HEK293 (cell line): ENCODE data around the gene METTL1.

Experiments
- CTCF ChIA-PET: fragments of 350-600 bp; formaldehyde crosslinking; extraction: SDS; loops from one replicate; lab custom pipeline; 2021; ENCODE audit warnings: antibody characterized with exemption; lab: Yijun Ruan, JAX
- POLR2A ChIA-PET: fragments of 300-600 bp; formaldehyde crosslinking; extraction: SDS; loops from one replicate; lab custom pipeline; 2020; ENCODE audit warnings: antibody characterized with exemption, inconsistent platforms; lab: Yijun Ruan, JAX
- H3K27ac ChIP-seq: fragments of 200-500 bp; sonication (Bioruptor generic); 2 replicates; pipeline ENCODE4 v1.5.1; 2014; ENCODE audit warnings: low read depth, low read length, control low read depth, inconsistent platforms; ENCODE audit errors: extremely low read depth
- H3K36me3 ChIP-seq, 2 experiments: fragments of 200-500 bp in 1 of 2; sonication (Bioruptor generic) in 1 of 2; 1 replicate in 1 of 2; 2 replicates in 1 of 2; pipeline ENCODE4 v1.5.1; 2014 to 2017; ENCODE audit warnings: inconsistent platforms in 2 of 2, low read length in 2 of 2; ENCODE audit not compliant: control insufficient read depth in 2 of 2, insufficient read depth in 1 of 2
- H3K4me1 ChIP-seq: fragments of 200-500 bp; sonication (Bioruptor generic); 2 replicates; pipeline ENCODE4 v1.5.1; 2014; ENCODE audit warnings: mild to moderate bottlenecking, low read length, inconsistent platforms; ENCODE audit not compliant: control insufficient read depth, insufficient read depth
- H3K4me3 ChIP-seq: 2 replicates; pipeline ENCODE4 v1.5.1; 2011; ENCODE audit warnings: low read depth, mild to moderate bottlenecking, control low read depth, low read length, moderate library complexity
- H3K9me3 ChIP-seq: fragments of 200-500 bp; sonication (Bioruptor generic); 2 replicates; pipeline ENCODE4 v1.5.1; 2014; ENCODE audit warnings: low read depth, low read length, inconsistent platforms; ENCODE audit not compliant: control insufficient read depth, insufficient read depth
- GLIS1 ChIP-seq: fragments of 450-650 bp; formaldehyde crosslinking; IDR thresholded peaks from 2 replicates; pipeline ENCODE4 v1.5.1; 2016; ENCODE audit warnings: missing biosample characterization, missing genetic modification characterization
- GLIS2 ChIP-seq: fragments of 450-650 bp; formaldehyde crosslinking; IDR thresholded peaks from 2 replicates; pipeline ENCODE4 v1.5.1; 2016; ENCODE audit warnings: missing biosample characterization, missing genetic modification characterization
- IKZF3 ChIP-seq: fragments of 450-650 bp; IDR thresholded peaks from 2 replicates; pipeline ENCODE4 v1.5.0; 2018; ENCODE audit warnings: missing biosample characterization, mild to moderate bottlenecking, missing genetic modification characterization, moderate library complexity
- INSM2 ChIP-seq: fragments of 450-650 bp; formaldehyde crosslinking; IDR thresholded peaks from 2 replicates; pipeline ENCODE4 v1.5.1; 2016; ENCODE audit warnings: missing biosample characterization, missing genetic modification characterization
- MEIS1 ChIP-seq: sonication (generic); formaldehyde crosslinking; IDR thresholded peaks from 2 replicates; pipeline ENCODE4 v1.8.1; 2022; ENCODE audit warnings: missing genetic modification reagents, mild to moderate bottlenecking, borderline replicate concordance
- PBX3 ChIP-seq: sonication (generic); formaldehyde crosslinking; IDR thresholded peaks from 2 replicates; pipeline ENCODE4 v1.8.1; 2022; ENCODE audit warnings: mild to moderate bottlenecking, moderate library complexity, missing genetic modification reagents
- PRDM10 ChIP-seq: fragments of 450-650 bp; formaldehyde crosslinking; IDR thresholded peaks from 2 replicates; pipeline ENCODE4 v1.5.1; 2016; ENCODE audit warnings: missing biosample characterization, missing genetic modification characterization
- PRDM4 ChIP-seq: fragments of 450-650 bp; formaldehyde crosslinking; IDR thresholded peaks from 2 replicates; pipeline ENCODE4 v1.5.1; 2017; ENCODE audit warnings: missing biosample characterization, missing genetic modification characterization
- SP3 ChIP-seq: fragments of 450-650 bp; formaldehyde crosslinking; IDR thresholded peaks from 2 replicates; pipeline ENCODE4 v1.5.1; 2016; ENCODE audit warnings: missing biosample characterization, missing genetic modification characterization
- WT1 ChIP-seq: fragments of 450-650 bp; formaldehyde crosslinking; IDR thresholded peaks from 2 replicates; pipeline ENCODE4 v1.5.1; 2016; ENCODE audit warnings: missing biosample characterization, missing genetic modification characterization
- ZBTB20 ChIP-seq: fragments of 450-650 bp; formaldehyde crosslinking; IDR thresholded peaks from 2 replicates; pipeline ENCODE4 v1.5.1; 2016; ENCODE audit warnings: missing biosample characterization, missing genetic modification characterization
- ZFP69B ChIP-seq: fragments of 450-650 bp; formaldehyde crosslinking; IDR thresholded peaks from 2 replicates; pipeline ENCODE4 v1.5.1; 2016; ENCODE audit warnings: missing biosample characterization, missing genetic modification characterization
- ZIC2 ChIP-seq: fragments of 450-650 bp; formaldehyde crosslinking; IDR thresholded peaks from 2 replicates; pipeline ENCODE4 v1.5.1; 2016; ENCODE audit warnings: missing biosample characterization, missing genetic modification characterization
- ZNF2 ChIP-seq: fragments of 450-650 bp; formaldehyde crosslinking; IDR thresholded peaks from 2 replicates; pipeline ENCODE4 v1.5.1; 2016; ENCODE audit warnings: missing biosample characterization, missing genetic modification characterization
- ZNF23 ChIP-seq: fragments of 450-650 bp; formaldehyde crosslinking; IDR thresholded peaks from 2 replicates; pipeline ENCODE4 v1.5.1; 2016; ENCODE audit warnings: missing biosample characterization, missing genetic modification characterization, borderline replicate concordance
- ZNF324 ChIP-seq: fragments of 450-650 bp; formaldehyde crosslinking; IDR thresholded peaks from 2 replicates; pipeline ENCODE4 v1.5.1; 2016; ENCODE audit warnings: missing biosample characterization, missing genetic modification characterization
- ZNF341 ChIP-seq: fragments of 450-650 bp; formaldehyde crosslinking; IDR thresholded peaks from 2 replicates; pipeline ENCODE4; 2016; ENCODE audit warnings: low read depth, missing biosample characterization, missing genetic modification characterization
- ZNF362 ChIP-seq: fragments of 450-650 bp; formaldehyde crosslinking; IDR thresholded peaks from 2 replicates; pipeline ENCODE4 v1.5.1; 2016; ENCODE audit warnings: missing biosample characterization, missing genetic modification characterization
- ZNF433 ChIP-seq: fragments of 450-650 bp; formaldehyde crosslinking; IDR thresholded peaks from 2 replicates; pipeline ENCODE4 v1.5.1; 2016; ENCODE audit warnings: missing biosample characterization, missing genetic modification characterization, low read depth
- ZNF544 ChIP-seq: fragments of 450-650 bp; formaldehyde crosslinking; IDR thresholded peaks from 2 replicates; pipeline ENCODE4 v1.5.0; 2017; ENCODE audit warnings: missing biosample characterization, missing genetic modification characterization
- ZNF561 ChIP-seq: fragments of 450-650 bp; IDR thresholded peaks from 2 replicates; pipeline ENCODE4 v1.5.1; 2018; ENCODE audit warnings: missing biosample characterization, missing genetic modification characterization, borderline replicate concordance
- ZNF692 ChIP-seq: fragments of 450-650 bp; formaldehyde crosslinking; IDR thresholded peaks from 2 replicates; pipeline ENCODE4 v1.5.1; 2016; ENCODE audit warnings: missing biosample characterization, missing genetic modification characterization
- ZNF707 ChIP-seq: fragments of 450-650 bp; formaldehyde crosslinking; IDR thresholded peaks from 2 replicates; pipeline ENCODE4 v1.5.1; 2016; ENCODE audit warnings: missing biosample characterization, missing genetic modification characterization
- ZNF747 ChIP-seq: fragments of 450-650 bp; formaldehyde crosslinking; IDR thresholded peaks from 2 replicates; pipeline ENCODE4 v1.5.1; 2016; ENCODE audit warnings: missing biosample characterization, missing genetic modification characterization

The METTL1 gene

GRCh38 chr12:57726151-57726883 lies 45.6 kb downstream of the METTL1 start (continued):
- TF ChIP-seq ZNF544 (tag by site-specific recombination) (no peak), ZFP69B (0 out of 2 replicates have a peak, but pooled peaks have one; percentile 35), WT1 (tag by site-specific recombination) (peak; percentile 47; the same call in 1 of the 2 replicates), GLIS2 (tag by site-specific recombination) (peak; percentile 100), ZNF692 (tag by site-specific recombination) (peak; percentile 88; the same call in 1 of the 2 replicates), ZNF707 (tag by site-specific recombination) (0 out of 2 replicates have a peak, but pooled peaks have one; percentile 31)

- H3K27ac ChIP-seq, result peak overlapping the region; percentile 82; the same call in 1 of the 2 replicates
- H3K36me3 ChIP-seq, result peaks cover 3 to 11% of the 10 kb centered on the region in 2 experiments; a peak in 2 of 3 replicates
- ChIA-PET CTCF (interaction anchor here (0.7 to 4.6 kb wide), 18 partner anchors 9 to 1035 kb away, joined by 3 to 55 read pairs (median 6); partner anchors contain the start of genes ARHGEF25, OS9, TSFM and TSPAN31), POLR2A (interaction anchor here (0.6 to 2.2 kb wide), 7 partner anchors 8 to 115 kb away, joined by 3 to 15 read pairs (median 5); partner anchors contain the start of genes ARHGEF25, CDK4, EEF1AKMT3 and METTL1)
- H3K9me3 ChIP-seq, result no peaks in the 10 kb centered on the region
- H3K4me3 ChIP-seq, result peak overlapping the region; percentile 21
- H3K4me1 ChIP-seq, result no peaks in the 10 kb centered on the region
- TF ChIP-seq MEIS1 (CRISPR knock-in tag) (no peak), ZNF561 (tag by site-specific recombination) (no peak; the same call in 1 of the 2 replicates), ZNF324 (tag by site-specific recombination) (no peak), GLIS1 (no peak), ZNF2 (no peak), PRDM10 (tag by site-specific recombination) (peak; percentile 86), ZBTB20 (tag by site-specific recombination) (no peak), INSM2 (tag by site-specific recombination) (no peak), ZNF362 (tag by site-specific recombination) (no peak), SP3 (no peak), ZNF747 (tag by site-specific recombination) (no peak), ZIC2 (peak; percentile 84; the same call in 1 of the 2 replicates), ZNF341 (tag by site-specific recombination) (peak; percentile 72), PBX3 (no peak), ZNF23 (tag by site-specific recombination) (no peak), PRDM4 (no peak), IKZF3 (tag by site-specific recombination) (peak; percentile 55; the same call in 1 of the 2 replicates), ZNF433 (no peak)
Observed at GRCh38 chr12:57725851-57726150, 46.1 kb downstream of the METTL1 start.
